Measurements from ENCODE around the gene CEP112. TPM values are rescaled to one million over a fixed set of nuclear protein-coding genes. Genes with fewer than 3 reads are reported as not detected.

The CEP112 gene
- total and polyA plus RNA-seq, 2 of the 4 experiments (the other 2 are of a cell fraction), result 2.5 to 5.6 TPM

DNA sequence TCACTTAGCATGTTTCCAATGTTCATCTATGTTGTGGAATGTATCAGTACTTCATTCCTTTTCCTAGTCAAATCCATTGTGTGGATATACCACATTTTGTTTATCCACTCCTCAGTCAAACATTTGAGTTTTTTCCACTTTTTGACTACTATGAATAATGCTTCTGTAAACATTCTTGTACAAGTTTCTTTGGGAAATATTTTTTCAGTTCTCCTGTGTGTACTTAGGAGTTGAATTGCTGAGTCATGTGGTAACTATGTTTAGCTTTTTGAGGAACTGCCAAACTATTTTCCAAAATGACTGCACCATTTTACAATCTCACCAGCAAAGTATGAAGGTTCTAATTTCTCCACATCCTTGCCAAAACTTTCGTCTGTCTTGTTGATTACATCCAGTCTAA is 406.8 kb downstream of the CEP112 start:
- POLR2A ChIA-PET (ENCODE audit: unreplicated experiment), result no interaction called here
- peak overlapping the region; percentile 35; the same call in 1 of the 2 replicates for H3K4me2 ChIP-seq (ENCODE audit: low read depth, low read length)
- H2AFZ ChIP-seq (replicated peaks; ENCODE audit: low read length, poor library complexity), result no peak overlapping the region
- no peak overlapping the region for H4K91ac ChIP-seq (ENCODE audit: insufficient read depth, low read depth, low read length)
- DNase-seq, result peak; percentile 97
- H2BK15ac ChIP-seq (ENCODE audit: low read depth, low read length), result no peak overlapping the region
- no peak overlapping the region for H3K9ac ChIP-seq (ENCODE audit: low read depth, low read length)
- peak; percentile 87 for ATAC-seq (ENCODE audit: low read depth)
- H3K9me1 ChIP-seq (ENCODE audit: insufficient read depth, low read length), result 0 out of 2 replicates have a peak, but pooled peaks cover 2% of the 10 kb centered on the region
- H3K4me1 ChIP-seq (ENCODE audit: control insufficient read depth, insufficient read depth, low read length), result peaks cover 4% of the 10 kb centered on the region; the same call in 1 of the 2 replicates
- TF ChIP-seq MAFK (IDR thresholded peaks at IDR 0.05; ENCODE audit: low read depth, low read length), result peak; percentile 91
- peak; percentile 99 for TF ChIP-seq NFE2L2 (IDR thresholded peaks at IDR 0.05; ENCODE audit: low read depth, low read length)
- TF ChIP-seq RFX5 (IDR thresholded peaks at IDR 0.05; ENCODE audit: low read depth, low read length), result no peak
- TF ChIP-seq CEBPB (IDR thresholded peaks at IDR 0.05; ENCODE audit: low read depth, low read length), result 0 out of 2 replicates have a peak, but pooled peaks have one; percentile 14
- TF ChIP-seq FOS (IDR thresholded peaks at IDR 0.05; ENCODE audit: low read depth, low read length), result peak; percentile 68; the same call in 1 of the 2 replicates
- no peak for TF ChIP-seq CHD1 (IDR thresholded peaks at IDR 0.05; ENCODE audit: low read depth, low read length)
- no peak for TF ChIP-seq RAD21 (IDR thresholded peaks at IDR 0.05; ENCODE audit: low read length)
- TF ChIP-seq BHLHE40 (IDR thresholded peaks at IDR 0.05; ENCODE audit: low read depth, low read length), result no peak
- TF ChIP-seq, protein P1, sequence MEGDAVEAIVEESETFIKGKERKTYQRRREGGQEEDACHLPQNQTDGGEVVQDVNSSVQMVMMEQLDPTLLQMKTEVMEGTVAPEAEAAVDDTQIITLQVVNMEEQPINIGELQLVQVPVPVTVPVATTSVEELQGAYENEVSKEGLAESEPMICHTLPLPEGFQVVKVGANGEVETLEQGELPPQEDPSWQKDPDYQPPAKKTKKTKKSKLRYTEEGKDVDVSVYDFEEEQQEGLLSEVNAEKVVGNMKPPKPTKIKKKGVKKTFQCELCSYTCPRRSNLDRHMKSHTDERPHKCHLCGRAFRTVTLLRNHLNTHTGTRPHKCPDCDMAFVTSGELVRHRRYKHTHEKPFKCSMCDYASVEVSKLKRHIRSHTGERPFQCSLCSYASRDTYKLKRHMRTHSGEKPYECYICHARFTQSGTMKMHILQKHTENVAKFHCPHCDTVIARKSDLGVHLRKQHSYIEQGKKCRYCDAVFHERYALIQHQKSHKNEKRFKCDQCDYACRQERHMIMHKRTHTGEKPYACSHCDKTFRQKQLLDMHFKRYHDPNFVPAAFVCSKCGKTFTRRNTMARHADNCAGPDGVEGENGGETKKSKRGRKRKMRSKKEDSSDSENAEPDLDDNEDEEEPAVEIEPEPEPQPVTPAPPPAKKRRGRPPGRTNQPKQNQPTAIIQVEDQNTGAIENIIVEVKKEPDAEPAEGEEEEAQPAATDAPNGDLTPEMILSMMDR (conservative IDR thresholded peaks at IDR 0.05; ENCODE audit: low read depth, low read length), result no peak
- no peak overlapping the region for H3K18ac ChIP-seq (ENCODE audit: low read depth, low read length)
- H3K79me1 ChIP-seq (ENCODE audit: low read depth in 1 of 2, low read length in 2 of 2), result no peaks in the 10 kb centered on the region
- WGBS, 2 experiments (ENCODE audit: extremely low coverage in 2 of 2, insufficient read length in 1 of 2), result no CpG with 5 or more reads among the region's 1 CpG
- no peak overlapping the region for H2AK9ac ChIP-seq (replicated peaks; ENCODE audit: low read depth, low read length, poor library complexity)
- intact Hi-C loops (cut with micrococcal nuclease) (loop anchor here (1.0 to 2.0 kb wide), 2 partner anchors 224 to 254 kb away; partner anchors contain the start of gene AXIN2), in situ Hi-C loops (cut with MboI; ENCODE audit: low sequenced_read_pairs) (no loop called here), dilution Hi-C loops (cut with HindIII; ENCODE audit: low sequenced_read_pairs, unreplicated experiment) (no loop called here)
- H4K5ac ChIP-seq (ENCODE audit: low read depth, low read length), result no peak overlapping the region
- peak overlapping the region; percentile 11; the same call in 1 of the 2 replicates for H3K27ac ChIP-seq (ENCODE audit: insufficient read depth, low read length)
- H2BK20ac ChIP-seq (ENCODE audit: low read depth, low read length), result peak overlapping the region; percentile 78; the same call in 1 of the 2 replicates
- H3K23ac ChIP-seq (ENCODE audit: low read depth, low read length), result 0 out of 2 replicates have a peak overlapping the region, but pooled peaks have one; percentile 61
- CTCF ChIA-PET, result no interaction called here
- no TSS peak for BruUV-seq (replicated peaks)
- H3K4me3 ChIP-seq (ENCODE audit: insufficient read depth, low read depth, low read length), result no peak overlapping the region
- peak overlapping the region; percentile 66; the same call in 1 of the 2 replicates for H2BK120ac ChIP-seq (ENCODE audit: low read depth, low read length)
- H3K4ac ChIP-seq (ENCODE audit: low read depth, low read length), result no peak overlapping the region
- no peak overlapping the region for H3K14ac ChIP-seq (replicated peaks; ENCODE audit: low read depth, low read length)
- H3K56ac ChIP-seq (ENCODE audit: extremely low read depth, insufficient read depth, low read length), result peak overlapping the region; percentile 48; the same call in 1 of the 2 replicates
- no peaks in the 10 kb centered on the region for H4K20me1 ChIP-seq (ENCODE audit: insufficient read depth, low read length)
- H3K27me3 ChIP-seq (ENCODE audit: control insufficient read depth, insufficient read depth, low read length), result no peaks in the 10 kb centered on the region
- no peak overlapping the region for H2AK5ac ChIP-seq (ENCODE audit: low read depth, low read length)
- peak overlapping the region; percentile 77 for H2BK5ac ChIP-seq (ENCODE audit: low read depth, low read length, poor library complexity, severe bottlenecking)
- peak overlapping the region in 1 of 2 experiments; percentile 39; a peak in 1 of 4 replicates for H4K8ac ChIP-seq (ENCODE audit: low read depth in 2 of 2, low read length in 2 of 2)
- no peaks in the 10 kb centered on the region for H3K9me3 ChIP-seq (ENCODE audit: control insufficient read depth, insufficient read depth, low read length)
- H3K36me3 ChIP-seq (ENCODE audit: control insufficient read depth, insufficient read depth, low read length), result no peaks in the 10 kb centered on the region

Data from IMR-90 (cell line).